GM21723 (cell line): ENCODE results near the gene AHNAK2.
"Not testable (repeated sequence)": the region's sequence is repeated elsewhere in the genome, so short reads cannot be mapped to it uniquely, and the experiment has no call there.

Experiments used
- ATAC-seq: cut with Tn5 transposase; IDR thresholded peaks from one replicate; pipeline ENCODE4 v1.9.1; 2021; ENCODE audit warnings: mild to moderate bottlenecking, moderate library complexity; ENCODE audit not compliant: unreplicated experiment

AHNAK2 gene

DNA sequence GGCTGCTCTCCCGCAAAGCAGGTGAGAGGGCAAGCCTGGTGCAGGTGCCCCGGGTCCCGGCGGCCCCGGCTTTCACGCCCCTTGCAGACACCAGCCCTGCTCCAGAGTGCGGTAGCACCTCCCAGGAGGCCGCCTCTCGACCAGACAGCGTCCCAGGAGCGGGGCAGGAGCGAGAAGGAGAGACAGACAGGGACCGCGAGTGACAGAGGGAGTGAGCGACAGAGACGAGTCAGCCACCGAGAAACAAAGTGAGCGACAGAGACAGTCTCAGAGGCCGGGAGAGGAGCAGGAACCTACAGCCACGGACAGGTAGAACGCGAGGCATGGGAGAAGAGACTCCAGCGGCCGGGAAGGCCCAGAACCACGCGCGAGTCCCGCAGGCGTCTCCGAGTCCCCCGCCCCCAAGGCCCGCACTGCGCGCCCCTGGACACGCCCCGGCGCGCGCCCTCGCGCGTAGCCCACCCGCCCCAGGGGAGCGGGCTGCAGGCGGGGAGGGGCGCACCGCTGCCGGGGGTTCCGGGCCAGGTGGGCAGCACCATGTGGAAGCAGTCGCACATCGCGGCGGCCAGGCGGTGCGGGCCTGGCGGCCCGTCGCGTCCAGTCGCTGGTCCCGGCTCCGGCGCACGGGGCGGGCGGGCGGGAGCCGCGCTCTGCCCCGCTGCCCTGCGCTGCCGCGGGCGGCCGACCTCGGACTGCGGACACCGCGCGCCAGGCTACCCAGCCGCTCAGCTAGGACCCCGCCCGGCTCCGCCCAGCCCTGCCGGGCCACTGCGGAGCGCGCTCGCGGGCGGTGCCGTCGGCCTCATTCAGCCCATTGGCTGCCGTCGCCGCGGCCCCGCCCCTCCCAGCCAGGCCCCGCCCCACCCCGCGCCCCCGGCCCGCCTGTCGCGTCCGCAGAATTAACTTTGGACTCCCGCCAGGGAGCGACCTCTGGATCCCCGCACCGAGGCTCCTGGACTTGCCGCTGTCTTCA, at the start of gene AHNAK2:
Gene AHNAK2, minus strand, starts transcription at position 694 of the 973 bp plus-strand sequence. Its CDS starts 137 bp downstream, at position 557.
- no peak for ATAC-seq

- ATAC-seq = not testable (repeated sequence)
Observed at GRCh38 chr14:105027718-105028117, 49.5 kb upstream of the AHNAK2 start.

DNA sequence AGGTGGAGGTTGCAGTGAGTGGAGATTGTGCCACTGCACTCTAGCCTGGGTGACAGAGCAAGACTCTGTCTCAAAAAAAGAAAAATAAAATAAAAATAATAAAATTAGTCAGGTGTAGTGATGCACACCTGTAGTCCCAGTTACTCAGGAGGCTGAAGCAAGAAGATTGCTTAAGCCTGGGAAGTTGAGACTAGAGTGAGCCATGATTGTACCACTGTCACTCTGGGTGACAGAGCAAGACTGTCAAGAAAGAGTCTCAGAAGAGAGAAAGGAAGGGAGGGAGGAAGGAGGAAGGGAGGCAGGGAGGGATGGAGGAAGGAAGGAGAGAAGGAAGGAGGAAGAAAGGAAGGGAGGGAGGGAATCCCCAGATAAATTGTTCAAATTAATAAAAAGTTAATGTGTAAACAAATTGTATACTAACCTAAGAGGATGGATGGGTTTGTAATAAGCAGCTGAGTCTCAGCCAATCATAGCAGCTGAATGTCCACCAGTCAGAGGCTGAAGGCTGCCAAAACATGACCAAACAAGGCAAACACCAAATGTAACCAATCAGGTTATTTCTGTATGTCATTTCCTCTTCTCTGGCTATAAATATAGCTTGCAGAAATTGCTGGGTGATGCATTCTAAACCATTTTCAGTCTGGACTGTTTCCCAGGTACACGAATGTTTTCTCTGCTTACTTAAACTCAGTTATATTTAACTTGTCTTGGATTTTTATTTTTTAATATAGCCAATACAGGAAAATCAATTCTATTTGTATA, 48.8 kb upstream of the AHNAK2 start:
- ATAC-seq = no peak

GRCh38 chr14:105026033-105026785, 48.0 kb upstream of the AHNAK2 start:
- ATAC-seq = peak; percentile 29

GRCh38 chr14:105025429-105025828, 47.3 kb upstream of the AHNAK2 start:
- no peak for ATAC-seq

GRCh38 chr14:105023791-105024480, 45.8 kb upstream of the AHNAK2 start:
- no peak for ATAC-seq

GRCh38 chr14:105023144-105023543, 45.0 kb upstream of the AHNAK2 start:
- no peak for ATAC-seq

DNA sequence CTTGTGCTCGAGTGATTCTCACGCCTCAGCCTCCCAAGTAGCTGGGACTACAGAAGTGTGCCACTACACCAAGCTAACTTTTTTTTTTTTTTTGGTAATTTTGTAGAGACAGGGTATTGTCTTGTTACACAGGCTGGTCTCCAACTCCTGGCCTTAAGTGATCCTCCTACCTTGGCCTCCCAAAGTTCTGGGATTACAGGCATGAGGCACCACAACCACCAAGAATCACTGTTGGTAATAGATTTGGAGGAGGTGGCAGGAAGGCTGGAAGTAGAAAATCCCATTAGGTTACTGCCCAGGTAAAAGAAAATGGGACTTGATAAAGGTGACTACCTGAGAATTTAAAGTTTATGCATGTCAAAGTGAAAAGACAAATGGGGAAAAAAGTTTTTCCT, 44.1 kb upstream of the AHNAK2 start:
- ATAC-seq = no peak

GRCh38 chr14:105021656-105022275, 43.6 kb upstream of the AHNAK2 start:
- ATAC-seq = no peak

- ATAC-seq = peak; percentile 75
Observed at GRCh38 chr14:105020815-105021655, 42.9 kb upstream of the AHNAK2 start, which contains the start of gene CDCA4. TSS of gene CDCA4 (minus strand) at chr14:105021083. CDS start at chr14:105011929, 9,154 bp downstream.

DNA sequence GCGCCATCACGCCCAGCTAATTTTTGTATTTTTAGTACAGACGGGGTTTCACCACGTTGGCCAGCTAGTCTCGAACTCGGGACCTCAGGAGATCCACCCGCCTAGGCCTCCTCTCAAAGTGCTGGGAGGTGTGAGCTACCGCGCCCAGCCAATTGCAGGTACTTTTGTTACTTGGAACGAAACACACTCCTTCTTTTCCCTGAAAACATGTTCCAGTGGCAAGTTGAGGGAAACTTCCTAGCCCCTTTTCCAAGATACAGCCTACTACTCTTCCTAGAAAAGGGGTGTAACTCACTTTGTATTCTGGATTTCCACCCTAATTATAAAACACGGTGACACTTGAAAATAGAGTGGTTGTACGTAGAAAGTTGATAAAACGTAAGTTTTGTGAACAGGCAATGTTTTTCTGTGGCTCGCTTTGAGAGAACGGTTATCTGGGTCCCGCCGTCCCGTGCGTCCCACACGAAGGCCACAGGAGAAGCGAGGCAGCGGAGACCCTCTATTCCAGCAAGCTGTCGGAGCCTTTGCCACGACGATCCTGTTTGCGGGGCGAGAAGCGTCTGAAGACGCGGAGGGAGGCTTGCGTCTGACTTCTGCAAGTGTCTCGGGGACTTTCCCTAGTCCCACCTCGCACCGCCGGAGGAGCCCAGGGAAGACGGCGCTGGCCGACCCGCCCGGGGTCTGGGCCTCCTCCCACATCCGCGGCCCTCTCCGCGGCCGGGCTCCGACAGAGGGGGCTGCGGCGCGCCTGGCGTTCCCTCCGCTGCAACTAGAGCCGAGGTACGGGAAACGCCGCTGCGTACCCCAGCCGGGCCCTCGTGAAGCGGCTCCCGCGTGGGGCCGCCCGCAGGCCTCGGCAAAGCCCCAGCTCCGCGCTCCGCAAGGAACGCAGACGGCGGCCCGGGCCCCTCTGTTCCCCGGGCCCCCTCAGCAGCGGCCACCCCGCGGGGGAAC, 42.0 kb upstream of the AHNAK2 start:
- peak; percentile 30 for ATAC-seq

GRCh38 chr14:105018414-105018813, 40.2 kb upstream of the AHNAK2 start:
- no peak for ATAC-seq

DNA sequence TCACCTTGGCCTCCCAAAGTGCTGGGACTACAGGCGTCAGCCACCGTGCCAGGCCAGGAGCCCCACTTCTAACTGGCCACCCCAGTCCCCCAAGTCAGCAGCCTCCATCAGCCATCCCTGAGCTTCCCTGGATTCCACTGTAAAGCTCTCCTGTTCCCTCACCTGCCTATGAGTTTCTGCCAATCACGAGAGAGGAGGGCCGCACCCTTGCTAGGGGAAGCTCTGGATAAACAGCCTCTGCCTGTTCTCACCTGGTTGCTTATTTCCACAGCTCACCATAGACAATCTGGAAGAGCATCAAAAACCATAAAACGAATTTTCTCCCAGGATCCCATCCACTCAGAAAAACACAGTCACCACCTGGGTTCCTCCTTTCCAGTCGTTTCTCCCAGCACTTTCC, 37.7 kb upstream of the AHNAK2 start:
- ATAC-seq = no peak

DNA sequence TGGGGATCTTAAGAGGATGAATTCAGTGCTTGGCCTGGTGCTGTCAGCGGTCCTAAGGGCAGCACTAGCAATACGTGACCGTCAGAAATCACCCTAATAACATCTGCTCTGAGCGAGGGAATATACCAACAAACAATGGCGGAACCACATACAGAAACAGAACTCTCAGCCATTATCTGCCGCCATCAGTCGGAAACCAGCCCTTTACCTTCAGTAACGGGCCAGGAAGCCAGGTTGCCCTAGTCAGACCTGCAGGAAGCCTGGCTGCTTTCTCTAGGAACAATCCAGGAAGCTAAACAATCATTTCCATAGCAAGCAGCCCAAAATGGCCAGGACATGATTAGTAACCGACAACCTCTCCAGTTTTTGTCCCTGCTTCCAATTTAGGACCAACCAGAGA, 37.1 kb upstream of the AHNAK2 start:
- ATAC-seq = no peak

DNA sequence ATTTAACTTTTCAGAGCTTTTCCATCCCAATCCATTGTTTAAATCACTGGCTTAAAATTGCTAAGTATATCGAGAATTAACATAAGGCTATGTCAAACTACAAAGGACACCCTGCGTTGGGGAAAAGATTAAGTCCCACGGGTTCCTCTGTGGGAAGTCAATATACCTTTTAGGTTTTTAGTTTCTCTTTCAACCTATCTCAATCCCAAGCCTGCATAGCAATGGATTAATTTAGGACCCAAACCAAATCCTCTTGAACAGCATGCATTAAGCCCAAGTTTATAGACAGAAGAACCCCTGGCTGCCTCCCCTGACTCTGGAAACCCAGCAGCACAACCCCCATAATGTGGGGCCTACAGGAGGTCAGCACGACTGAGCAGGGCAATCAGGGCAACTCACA, 36.5 kb upstream of the AHNAK2 start:
- ATAC-seq = no peak

- ATAC-seq = no peak
Observed at GRCh38 chr14:105014032-105014431, 35.9 kb upstream of the AHNAK2 start.

GRCh38 chr14:105013150-105013785, 35.1 kb upstream of the AHNAK2 start:
- no peak for ATAC-seq
